Muscle of back (tissue), 11 donors: ENCODE results near the gene ZBTB2. TPM values are rescaled to one million over a fixed set of nuclear protein-coding genes. Genes with fewer than 3 reads are reported as not detected.
"Not testable (repeated sequence)": the region's sequence is repeated elsewhere in the genome, so short reads cannot be mapped to it uniquely, and the experiment has no call there.

Experiments
- DNase-seq, 3 donors: peaks; one replicate each; pipeline versions ENCODE4 v3.0.0 to v3.0.0-alpha.2; 2013
- polyA plus RNA-seq, 10 donors: library from polyadenylated mRNA; unstranded; fragments of 120-200 nt; gene quantifications; one replicate each; pipeline ENCODE4 v1.2.1, GENCODE V29; 2013; ENCODE audit not compliant: insufficient read length in 10 of 10

The ZBTB2 gene
- polyA plus RNA-seq, 10 donors: 10.3 to 14.7 (median 11.1) TPM

- DNase-seq: no peak
Measured at GRCh38 chr6:151402228-151402627, 10.9 kb upstream of the ZBTB2 start.

- DNase-seq: peak in 1 of 3 donors; percentile 43
Measured at GRCh38 chr6:151400473-151400872, 9.1 kb upstream of the ZBTB2 start.

- no peak for DNase-seq
Measured at GRCh38 chr6:151399679-151400078, 8.3 kb upstream of the ZBTB2 start.

GRCh38 chr6:151393410-151393809 lies 2.1 kb upstream of the ZBTB2 start:
- DNase-seq: no peak

- no peak for DNase-seq
Measured at GRCh38 chr6:151392427-151392826, 1.1 kb upstream of the ZBTB2 start.

GRCh38 chr6:151390851-151391470 lies 398 bp downstream of the ZBTB2 start:
- DNase-seq: peak; percentile 69 to 93 (median 83)

GRCh38 chr6:151390276-151390850 lies 996 bp downstream of the ZBTB2 start:
- DNase-seq: peak; percentile 100

- DNase-seq: peak in 1 of 3 donors; percentile 65
Measured at GRCh38 chr6:151389618-151390275, 1.6 kb downstream of the ZBTB2 start.

GRCh38 chr6:151388997-151389617 lies 2.3 kb downstream of the ZBTB2 start:
- DNase-seq: peak in 1 of 3 donors; percentile 27

GRCh38 chr6:151388236-151388635 lies 3.1 kb downstream of the ZBTB2 start:
- no peak for DNase-seq

- DNase-seq: peak in 1 of 3 donors; percentile 46
Measured at GRCh38 chr6:151387175-151387970, 4.0 kb downstream of the ZBTB2 start.

- DNase-seq: no peak
Measured at GRCh38 chr6:151385177-151385576, 6.2 kb downstream of the ZBTB2 start.

- no peak for DNase-seq
Measured at GRCh38 chr6:151384151-151384550, 7.2 kb downstream of the ZBTB2 start.

- not testable (repeated sequence) for DNase-seq
Measured at GRCh38 chr6:151382631-151383030, 8.7 kb downstream of the ZBTB2 start.

GRCh38 chr6:151381722-151382121 lies 9.6 kb downstream of the ZBTB2 start:
- no peak for DNase-seq

GRCh38 chr6:151380848-151381205 lies 10.5 kb downstream of the ZBTB2 start:
- no peak for DNase-seq

- no peak for DNase-seq
Measured at GRCh38 chr6:151379933-151380847, 11.2 kb downstream of the ZBTB2 start.

- DNase-seq: no peak
Measured at GRCh38 chr6:151377095-151377494, 14.3 kb downstream of the ZBTB2 start.

- DNase-seq: no peak
Measured at GRCh38 chr6:151376440-151376839, 14.9 kb downstream of the ZBTB2 start.

GRCh38 chr6:151375833-151376232 lies 15.5 kb downstream of the ZBTB2 start:
- DNase-seq: no peak
